WTC11 (cell line): ENCODE data around the gene S100A12. TPM values are rescaled to one million over a fixed set of nuclear protein-coding genes. Genes with fewer than 3 reads are reported as not detected.
A peak's percentile ranks its signal among the peaks of the same experiment; 100 is the strongest.

Source experiments
- ATAC-seq: fragments of 200-7000 bp; cut with Tn5 transposase; 2 replicates; pipeline ENCODE4 v1.10.0; 2021; ENCODE audit warnings: mild to moderate bottlenecking, moderate library complexity
- CTCF ChIA-PET: fragments of 300-600 bp; sonication (Branson Sonifier 250); formaldehyde crosslinking; loops from one replicate; lab custom pipeline; 2021; ENCODE audit warnings: antibody characterized with exemption; lab: Charles Lee
- POLR2A ChIA-PET: fragments of 350-600 bp; sonication (Branson Sonifier 250); formaldehyde crosslinking; loops from one replicate; lab custom pipeline; 2021; ENCODE audit warnings: antibody characterized with exemption; lab: Charles Lee
- DNase-seq: peaks from one replicate; pipeline ENCODE4 v3.0.0; 2021; ENCODE audit warnings: low spot score
- H3K27ac Mint-ChIP-seq: 2 replicates; pipeline ENCODE4 v1.8.0; 2021; ENCODE audit warnings: mixed read lengths
- H3K27me3 Mint-ChIP-seq: 2 replicates; pipeline ENCODE4 v1.8.0; 2021; ENCODE audit warnings: low read depth, mild to moderate bottlenecking, moderate library complexity, mixed read lengths
- H3K36me3 Mint-ChIP-seq: 2 replicates; pipeline ENCODE4 v1.8.0; 2021; ENCODE audit warnings: mixed read lengths
- H3K4me1 Mint-ChIP-seq: 2 replicates; pipeline ENCODE4 v1.8.0; 2022; ENCODE audit warnings: mixed read lengths
- H3K4me3 Mint-ChIP-seq: 2 replicates; pipeline ENCODE4 v1.8.0; 2021; ENCODE audit warnings: mild to moderate bottlenecking, moderate library complexity, mixed read lengths
- H3K9me3 Mint-ChIP-seq: 2 replicates; pipeline ENCODE4 v1.8.0; 2021; ENCODE audit warnings: mixed read lengths
- ERG ChIP-seq: fragments of 250-450 bp; sonication (Bioruptor Pico); IDR thresholded peaks from 2 replicates; pipeline ENCODE4 v1.8.0; 2021; ENCODE audit warnings: mild to moderate bottlenecking
- ESRRA ChIP-seq: sonication (generic); formaldehyde crosslinking; IDR thresholded peaks from 2 replicates; pipeline ENCODE4 v1.8.1; 2022; ENCODE audit warnings: mild to moderate bottlenecking, missing genetic modification reagents, borderline replicate concordance
- FOXP4 ChIP-seq: sonication (generic); formaldehyde crosslinking; IDR thresholded peaks from 2 replicates; pipeline ENCODE4 v1.8.0; 2022; ENCODE audit warnings: mild to moderate bottlenecking, missing genetic modification reagents
- HMGXB4 ChIP-seq: sonication (generic); formaldehyde crosslinking; IDR thresholded peaks from 2 replicates; pipeline ENCODE4 v1.8.1; 2023; ENCODE audit warnings: mild to moderate bottlenecking, moderate library complexity, missing genetic modification reagents
- JAZF1 ChIP-seq: fragments of 250-450 bp; sonication (Bioruptor Pico); IDR thresholded peaks from 2 replicates; pipeline ENCODE4 v1.9.0; 2021; ENCODE audit warnings: moderate library complexity, mild to moderate bottlenecking, inconsistent platforms
- MAX ChIP-seq: sonication (generic); formaldehyde crosslinking; IDR thresholded peaks from 2 replicates; pipeline ENCODE4 v1.8.0; 2022; ENCODE audit warnings: mild to moderate bottlenecking, missing genetic modification reagents
- MXD4 ChIP-seq: fragments of 250-450 bp; sonication (Bioruptor Pico); IDR thresholded peaks from 2 replicates; pipeline ENCODE4 v1.8.0; 2021; ENCODE audit warnings: mild to moderate bottlenecking, moderate library complexity, borderline replicate concordance
- SOX15 ChIP-seq: fragments of 250-450 bp; sonication (Bioruptor Pico); IDR thresholded peaks from 2 replicates; pipeline ENCODE4 v1.9.0; 2021; ENCODE audit warnings: mild to moderate bottlenecking
- STAT6 ChIP-seq: sonication (generic); formaldehyde crosslinking; conservative IDR thresholded peaks from 2 replicates; pipeline ENCODE4 v1.8.1; 2023; ENCODE audit warnings: mild to moderate bottlenecking, low read depth, missing genetic modification reagents, moderate library complexity
- USF1 ChIP-seq: sonication (generic); formaldehyde crosslinking; IDR thresholded peaks from 2 replicates; pipeline ENCODE4 v1.8.0; 2022; ENCODE audit warnings: mild to moderate bottlenecking, missing genetic modification reagents
- ZNF281 ChIP-seq: sonication (generic); formaldehyde crosslinking; IDR thresholded peaks from 2 replicates; pipeline ENCODE4 v1.8.0; 2023; ENCODE audit warnings: mild to moderate bottlenecking, missing genetic modification reagents
- ZNF317 ChIP-seq: sonication (generic); formaldehyde crosslinking; IDR thresholded peaks from 2 replicates; pipeline ENCODE4 v1.8.1; 2023; ENCODE audit warnings: low read depth, mild to moderate bottlenecking, moderate library complexity, missing genetic modification reagents, borderline replicate concordance
- ZNF423 ChIP-seq: fragments of 250-450 bp; sonication (Bioruptor Pico); IDR thresholded peaks from 2 replicates; pipeline ENCODE4 v2.1.2; 2022; ENCODE audit warnings: mild to moderate bottlenecking, moderate library complexity
- total RNA-seq: library from RNA; stranded (reverse); gene quantifications from 3 replicates; pipeline ENCODE4 v1.2.3, GENCODE V29; 2021

The S100A12 gene
- total RNA-seq, 1 experiment from 2014 or later, result not detected

- no peak for TF ChIP-seq JAZF1 (CRISPR knock-in tag)
- TF ChIP-seq STAT6 (CRISPR knock-in tag), result no peak
These were observed 18.2 kb downstream of the S100A12 start (continued) for GRCh38 chr1:153357076-153357852.

- Mint-ChIP-seq H3K27me3 (no peaks in the 10 kb centered on the region), H3K27ac (no peak overlapping the region), H3K4me1 (peaks cover 6% of the 10 kb centered on the region; the same call in 1 of the 2 replicates), H3K9me3 (no peaks in the 10 kb centered on the region), H3K36me3 (no peaks in the 10 kb centered on the region), H3K4me3 (no peak overlapping the region)
- POLR2A ChIA-PET, result no interaction called here
- ATAC-seq (no peak), DNase-seq (no peak)
- CTCF ChIA-PET, result interaction anchor here (0.9 to 4.9 kb wide), 24 partner anchors 8 to 271 kb away, joined by 3 to 169 read pairs (median 8); partner anchors contain the start of genes PGLYRP4 and S100A13
- no peak for TF ChIP-seq ERG (CRISPR knock-in tag)
These were observed 18.9 kb downstream of the S100A12 start for GRCh38 chr1:153356392-153357075.

- ATAC-seq (peak; percentile 87), DNase-seq (peak; percentile 80)
- H3K36me3 Mint-ChIP-seq, result no peaks in the 10 kb centered on the region
- H3K4me1 Mint-ChIP-seq, result peaks cover 6% of the 10 kb centered on the region; the same call in 1 of the 2 replicates
- H3K9me3 Mint-ChIP-seq, result no peaks in the 10 kb centered on the region
- no peak overlapping the region for H3K27ac Mint-ChIP-seq
- TF ChIP-seq ZNF281 (CRISPR knock-in tag) (no peak), FOXP4 (CRISPR knock-in tag) (no peak), ESRRA (CRISPR knock-in tag) (no peak), SOX15 (CRISPR knock-in tag) (no peak), MAX (peak; percentile 47; the same call in 1 of the 2 replicates), ZNF317 (0 out of 2 replicates have a peak, but pooled peaks have one; percentile 9), USF1 (no peak), ZNF423 (CRISPR knock-in tag) (no peak), MXD4 (no peak), HMGXB4 (CRISPR knock-in tag) (peak; percentile 44; the same call in 1 of the 2 replicates)
- 0 out of 2 replicates have a peak, but pooled peaks cover 5% of the 10 kb centered on the region for H3K27me3 Mint-ChIP-seq
- no peak overlapping the region for H3K4me3 Mint-ChIP-seq
- CTCF ChIA-PET, result interaction anchor here (0.6 to 4.9 kb wide), 52 partner anchors 9 to 630 kb away, joined by 3 to 169 read pairs (median 5); partner anchors contain the start of genes CHTOP, PGLYRP3, RAB13 and S100A13
- POLR2A ChIA-PET, result no interaction called here
These were observed 19.9 kb downstream of the S100A12 start for GRCh38 chr1:153355445-153356071.
